GM12873 (cell line): ENCODE measurements around the gene PHF21A.

Experiments used
- CTCF ChIP-seq: IDR thresholded peaks from 2 replicates; pipeline ENCODE4 v1.5.1; 2012; ENCODE audit warnings: low read depth, mild to moderate bottlenecking, moderate library complexity, low read length, control low read depth; ENCODE audit not compliant: insufficient read depth; ENCODE audit errors: missing control alignments

PHF21A gene

GRCh38 chr11:45918331-45918941 lies 202.8 kb downstream of the PHF21A start:
- TF ChIP-seq CTCF, result no peak

- no peak for TF ChIP-seq CTCF
Observed at GRCh38 chr11:45917623-45918330, 203.5 kb downstream of the PHF21A start, which contains the start of gene PEX16. PEX16 (minus strand) TSS chr11:45917877; CDS start chr11:45917811, 66 bp downstream.

- TF ChIP-seq CTCF, result no peak
Observed at GRCh38 chr11:45917286-45917622, 204.0 kb downstream of the PHF21A start.

GRCh38 chr11:45915446-45915845 lies 205.8 kb downstream of the PHF21A start:
- no peak for TF ChIP-seq CTCF

GRCh38 chr11:45913942-45914635 lies 207.2 kb downstream of the PHF21A start:
- TF ChIP-seq CTCF, result no peak

- no peak for TF ChIP-seq CTCF
Observed at GRCh38 chr11:45913514-45913913, 207.7 kb downstream of the PHF21A start.

- TF ChIP-seq CTCF, result no peak
Observed at GRCh38 chr11:45910623-45911022, 210.6 kb downstream of the PHF21A start.
